ENCODE measurements around the gene IGF2R. TPM values are rescaled to one million over a fixed set of nuclear protein-coding genes. Genes with fewer than 3 reads are reported as not detected.

Gene IGF2R
- total RNA-seq, 5 donors from 2014 or later (not counting 1 experiment from before 2014, with no cell fraction given) = 63.4 to 87.5 (median 70.5) TPM

DNA sequence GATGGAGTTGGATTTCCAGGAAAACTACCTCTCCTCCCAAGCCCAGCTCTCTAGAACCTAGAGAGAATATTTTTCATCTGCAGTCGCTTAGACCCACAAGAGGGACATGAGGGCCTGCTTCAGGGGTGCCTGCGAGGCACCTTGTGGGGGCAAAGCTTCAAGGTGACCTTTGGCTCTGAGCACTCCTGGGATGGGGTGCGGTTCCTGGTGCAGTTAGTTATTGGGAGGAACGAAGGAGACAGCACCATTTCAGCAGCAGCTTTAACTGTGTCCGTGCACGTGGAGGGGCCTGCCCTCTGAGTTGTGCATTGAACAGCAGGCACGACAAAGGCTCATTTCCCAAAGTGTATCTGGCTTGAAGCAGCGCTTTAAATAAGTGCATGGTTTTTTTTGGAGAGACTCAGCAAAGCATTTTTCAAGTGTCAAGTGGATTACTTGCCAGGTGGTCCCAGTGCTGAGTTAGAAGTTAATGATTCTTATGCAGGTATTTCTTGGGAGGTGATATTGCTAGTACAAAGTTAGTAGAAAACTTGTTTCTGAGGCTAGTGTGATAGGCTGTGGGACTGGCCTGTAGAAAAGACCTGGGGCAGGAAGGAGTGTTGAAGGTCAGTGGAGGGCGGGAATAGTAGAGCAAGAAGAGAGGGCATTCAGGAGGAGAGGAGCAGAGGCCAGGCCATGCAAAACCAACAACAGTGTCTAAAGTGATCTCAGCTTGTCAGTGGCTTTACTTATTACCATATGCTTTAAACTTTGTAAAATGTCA, 3.8 kb downstream of the IGF2R start:
- H3K36me3 ChIP-seq (ENCODE audit: control insufficient read depth in 2 of 2, extremely low read depth in 1 of 2, insufficient read depth in 1 of 2, low read length in 1 of 2) = no peaks in the 10 kb centered on the region
- POLR2A ChIA-PET = no interaction called here
- Mint-ChIP-seq H3K27ac (peak overlapping the region; percentile 12 to 23), H3K4me1 (peaks cover 75 to 82% (median 76%) of the 10 kb centered on the region in 3 donors), H3K27me3 (no peaks in the 10 kb centered on the region), H3K9me3 (no peaks in the 10 kb centered on the region), H3K36me3 (no peaks in the 10 kb centered on the region), H3K4me3 (peak overlapping the region in 1 of 3 donors; percentile 90)
- CTCF ChIA-PET = interaction anchor here in 1 of 2 donors (1.2 kb wide), 1 partner anchor 44 kb away, joined by 3 read pairs; no protein-coding TSS in a partner anchor
- no peak overlapping the region for H3K4me3 ChIP-seq (ENCODE audit: control insufficient read depth in 1 of 2, extremely low read depth in 1 of 2, low read length in 1 of 2)
- H3K4me1 ChIP-seq (ENCODE audit: control insufficient read depth in 1 of 2, extremely low read depth in 1 of 2, insufficient read depth in 2 of 2, low read length in 2 of 2) = peaks cover 17 to 58% of the 10 kb centered on the region in 2 experiments
- no peaks in the 10 kb centered on the region for H3K9me3 ChIP-seq
- DNase-seq (no peak), ATAC-seq (replicated peaks in 1 of 4) (no peak)
- H3K27me3 ChIP-seq (replicated peaks in 1 of 2; ENCODE audit: control insufficient read depth in 2 of 2, extremely low read depth in 1 of 2, insufficient read depth in 2 of 2, low read length in 1 of 2) = no peaks in the 10 kb centered on the region
- 94% methylated on average over 6 of the region's 9 CpGs for whole genome bisulfite sequencing (ENCODE audit: insufficient coverage)
- H3K27ac ChIP-seq (ENCODE audit: low read length) = no peak overlapping the region

DNA sequence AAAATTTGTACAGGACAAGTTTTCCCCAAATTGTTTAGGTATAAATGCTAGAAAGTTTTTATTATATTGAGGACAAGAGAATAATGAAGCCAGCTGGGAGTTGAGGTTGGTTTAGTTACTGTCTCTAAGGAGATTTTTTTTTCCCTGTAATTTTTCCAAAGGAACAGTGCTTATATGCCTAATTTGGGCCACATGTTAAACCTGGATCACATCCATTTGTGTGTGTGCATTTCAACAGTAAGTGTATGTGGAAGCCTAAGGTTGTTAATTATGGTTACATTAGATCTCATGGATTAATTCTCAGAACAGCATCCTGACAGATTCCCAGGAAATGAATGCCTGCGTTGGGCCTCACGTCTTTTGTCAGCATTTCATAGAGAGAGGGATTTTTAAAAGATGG, 4.5 kb downstream of the IGF2R start:
- H3K4me3 Mint-ChIP-seq = peak overlapping the region in 1 of 3 donors; percentile 41
- POLR2A ChIA-PET = no interaction called here
- Histone ChIP-seq H3K27ac (ENCODE audit: low read length) (peak overlapping the region; percentile 13), H3K4me1 (ENCODE audit: control insufficient read depth in 1 of 2, extremely low read depth in 1 of 2, insufficient read depth in 2 of 2, low read length in 2 of 2) (peaks cover 15 to 63% of the 10 kb centered on the region in 2 experiments), H3K9me3 (no peaks in the 10 kb centered on the region), H3K27me3 (replicated peaks in 1 of 2; ENCODE audit: control insufficient read depth in 2 of 2, extremely low read depth in 1 of 2, insufficient read depth in 2 of 2, low read length in 1 of 2) (no peaks in the 10 kb centered on the region), H3K36me3 (ENCODE audit: control insufficient read depth in 2 of 2, extremely low read depth in 1 of 2, insufficient read depth in 1 of 2, low read length in 1 of 2) (no peaks in the 10 kb centered on the region), H3K4me3 (ENCODE audit: control insufficient read depth in 1 of 2, extremely low read depth in 1 of 2, low read length in 1 of 2) (no peak overlapping the region)
- no CpG with 5 or more reads among the region's 2 CpGs for WGBS (ENCODE audit: insufficient coverage)
- ATAC-seq (replicated peaks in 1 of 4) (no peak), DNase-seq (no peak)
- no peaks in the 10 kb centered on the region for H3K9me3 Mint-ChIP-seq
- H3K27me3 Mint-ChIP-seq = no peaks in the 10 kb centered on the region
- CTCF ChIA-PET = interaction anchor here in 1 of 2 donors (0.6 to 1.2 kb wide), 4 partner anchors 8 to 1693 kb away, joined by 3 read pairs; no protein-coding TSS in a partner anchor
- no peaks in the 10 kb centered on the region for H3K36me3 Mint-ChIP-seq
- H3K4me1 Mint-ChIP-seq = peaks cover 79 to 84% (median 82%) of the 10 kb centered on the region in 3 donors
- H3K27ac Mint-ChIP-seq = peak overlapping the region; percentile 69 to 79

DNA sequence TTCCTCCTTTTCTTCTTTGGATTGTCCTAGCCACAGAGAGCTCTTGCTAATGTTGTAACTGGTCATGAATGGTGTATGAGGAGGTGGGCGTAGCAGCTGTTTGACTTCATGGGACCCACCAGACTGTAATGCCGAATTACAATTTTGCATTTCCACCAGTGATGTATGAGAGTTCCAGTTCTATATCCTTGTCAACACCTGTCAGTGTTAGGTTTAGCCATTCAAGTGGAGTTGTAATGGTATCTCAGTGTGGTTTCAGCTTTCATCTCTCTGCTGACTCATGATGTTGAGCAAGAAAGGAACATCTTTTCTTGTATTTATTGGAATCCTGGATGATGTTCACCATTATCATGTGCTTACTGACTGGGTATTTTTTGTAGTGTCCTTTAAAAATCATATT, 5.1 kb downstream of the IGF2R start:
- H3K36me3 ChIP-seq (ENCODE audit: control insufficient read depth in 2 of 2, extremely low read depth in 1 of 2, insufficient read depth in 1 of 2, low read length in 1 of 2) = no peaks in the 10 kb centered on the region
- peak overlapping the region; percentile 69 to 79 for H3K27ac Mint-ChIP-seq
- no peaks in the 10 kb centered on the region for H3K9me3 Mint-ChIP-seq
- no peaks in the 10 kb centered on the region for H3K27me3 ChIP-seq (replicated peaks in 1 of 2; ENCODE audit: control insufficient read depth in 2 of 2, extremely low read depth in 1 of 2, insufficient read depth in 2 of 2, low read length in 1 of 2)
- no peaks in the 10 kb centered on the region for H3K27me3 Mint-ChIP-seq
- H3K36me3 Mint-ChIP-seq = no peaks in the 10 kb centered on the region
- H3K27ac ChIP-seq (ENCODE audit: low read length) = peak overlapping the region; percentile 13
- no peak for ATAC-seq (replicated peaks in 1 of 4)
- peaks cover 14 to 66% of the 10 kb centered on the region in 2 experiments for H3K4me1 ChIP-seq (ENCODE audit: control insufficient read depth in 1 of 2, extremely low read depth in 1 of 2, insufficient read depth in 2 of 2, low read length in 2 of 2)
- CTCF ChIA-PET = interaction anchor here in 1 of 2 donors (0.6 to 1.2 kb wide), 4 partner anchors 8 to 1693 kb away, joined by 3 read pairs; no protein-coding TSS in a partner anchor
- DNase-seq = no peak
- H3K4me1 Mint-ChIP-seq = peaks cover 83 to 87% (median 87%) of the 10 kb centered on the region in 3 donors
- no CpG with 5 or more reads among the region's 2 CpGs for WGBS (ENCODE audit: insufficient coverage)
- peak overlapping the region in 1 of 3 donors; percentile 41 for H3K4me3 Mint-ChIP-seq
- no peak overlapping the region for H3K4me3 ChIP-seq (ENCODE audit: control insufficient read depth in 1 of 2, extremely low read depth in 1 of 2, low read length in 1 of 2)
- POLR2A ChIA-PET = interaction anchor here (0.5 to 0.6 kb wide), 3 partner anchors 13 to 248 kb away, joined by 3 read pairs; no protein-coding TSS in a partner anchor
- H3K9me3 ChIP-seq = no peaks in the 10 kb centered on the region

DNA sequence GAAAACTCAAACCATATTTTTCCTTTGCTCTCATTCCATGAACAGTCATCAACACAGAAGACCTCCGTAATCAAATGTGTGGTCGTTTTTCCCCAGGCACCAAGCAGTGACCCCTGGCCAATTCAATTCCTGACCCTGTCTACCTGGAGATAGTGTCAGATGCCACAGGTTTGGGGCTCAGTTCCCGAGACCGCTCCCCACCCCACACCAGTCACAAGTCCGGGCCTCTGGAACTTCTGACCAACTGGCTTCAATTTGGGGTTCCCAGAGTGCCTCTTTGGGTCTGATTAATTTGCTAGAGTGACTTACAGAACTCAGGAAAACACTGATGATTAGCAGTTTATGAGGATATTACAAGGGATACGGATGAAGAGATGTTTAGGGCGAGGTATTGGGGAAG, 6.0 kb downstream of the IGF2R start:
- peak overlapping the region; percentile 19 to 20 for H3K27ac Mint-ChIP-seq
- POLR2A ChIA-PET = interaction anchor here in 1 of 2 donors (1.0 kb wide), 1 partner anchor 38 kb away, joined by 3 read pairs; no protein-coding TSS in a partner anchor
- 100% methylated on average over 2 of the region's 7 CpGs for WGBS (ENCODE audit: insufficient coverage)
- ATAC-seq (replicated peaks in 1 of 4) = no peak
- Histone ChIP-seq H3K4me1 (ENCODE audit: control insufficient read depth in 1 of 2, extremely low read depth in 1 of 2, insufficient read depth in 2 of 2, low read length in 2 of 2) (peaks cover 13 to 71% of the 10 kb centered on the region in 2 experiments), H3K4me3 (ENCODE audit: control insufficient read depth in 1 of 2, extremely low read depth in 1 of 2, low read length in 1 of 2) (no peak overlapping the region), H3K36me3 (ENCODE audit: control insufficient read depth in 2 of 2, extremely low read depth in 1 of 2, insufficient read depth in 1 of 2, low read length in 1 of 2) (no peaks in the 10 kb centered on the region), H3K9me3 (no peaks in the 10 kb centered on the region), H3K27ac (ENCODE audit: low read length) (no peak overlapping the region), H3K27me3 (replicated peaks in 1 of 2; ENCODE audit: control insufficient read depth in 2 of 2, extremely low read depth in 1 of 2, insufficient read depth in 2 of 2, low read length in 1 of 2) (no peaks in the 10 kb centered on the region)
- no peaks in the 10 kb centered on the region for H3K27me3 Mint-ChIP-seq
- peaks cover 92 to 96% (median 95%) of the 10 kb centered on the region in 3 donors for H3K4me1 Mint-ChIP-seq
- H3K36me3 Mint-ChIP-seq = no peaks in the 10 kb centered on the region
- no peak overlapping the region for H3K4me3 Mint-ChIP-seq
- no peaks in the 10 kb centered on the region for H3K9me3 Mint-ChIP-seq
- CTCF ChIA-PET = no interaction called here
- DNase-seq = no peak

DNA sequence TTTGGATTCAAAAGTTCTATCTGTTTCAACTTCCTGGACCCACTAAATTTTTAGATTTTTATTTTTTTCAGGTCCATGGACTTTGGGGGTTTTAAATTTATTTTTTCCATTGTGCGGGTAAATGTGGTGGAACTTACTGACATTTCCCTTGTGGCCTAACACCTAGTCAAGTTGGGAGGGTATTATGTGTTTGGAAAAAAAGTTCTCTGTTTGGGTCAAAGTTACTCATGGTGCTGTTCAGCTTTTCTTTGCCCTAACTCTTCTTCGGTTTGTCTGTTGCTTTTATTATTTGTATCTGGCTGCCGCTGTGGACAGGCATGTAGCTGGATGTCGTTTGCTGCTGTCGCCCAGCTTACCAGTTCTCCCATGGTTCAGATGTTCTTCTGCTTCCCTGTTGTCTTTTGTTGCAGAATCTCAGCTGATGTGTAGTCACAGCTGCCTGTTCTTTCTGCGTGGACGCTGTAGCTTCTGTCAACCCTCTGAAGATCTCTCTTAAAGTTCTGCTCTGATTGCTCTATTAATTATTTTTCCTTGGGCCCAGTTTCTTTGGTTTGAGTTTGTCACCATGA, 7.9 kb downstream of the IGF2R start:
- 29% methylated on average over 1 of the region's 7 CpGs for WGBS (ENCODE audit: insufficient coverage)
- Histone ChIP-seq H3K27me3 (replicated peaks in 1 of 2; ENCODE audit: control insufficient read depth in 2 of 2, extremely low read depth in 1 of 2, insufficient read depth in 2 of 2, low read length in 1 of 2) (no peaks in the 10 kb centered on the region), H3K9me3 (no peaks in the 10 kb centered on the region), H3K36me3 (ENCODE audit: control insufficient read depth in 2 of 2, extremely low read depth in 1 of 2, insufficient read depth in 1 of 2, low read length in 1 of 2) (no peaks in the 10 kb centered on the region), H3K4me3 (ENCODE audit: control insufficient read depth in 1 of 2, extremely low read depth in 1 of 2, low read length in 1 of 2) (no peak overlapping the region), H3K27ac (ENCODE audit: low read length) (peak overlapping the region; percentile 83), H3K4me1 (ENCODE audit: control insufficient read depth in 1 of 2, extremely low read depth in 1 of 2, insufficient read depth in 2 of 2, low read length in 2 of 2) (peaks cover 12 to 73% of the 10 kb centered on the region in 2 experiments)
- peak overlapping the region; percentile 89 to 90 for H3K27ac Mint-ChIP-seq
- peaks cover 93 to 97% (median 96%) of the 10 kb centered on the region in 3 donors for H3K4me1 Mint-ChIP-seq
- CTCF ChIA-PET = no interaction called here
- no peaks in the 10 kb centered on the region for H3K36me3 Mint-ChIP-seq
- ATAC-seq (replicated peaks in 1 of 4) = no peak
- peak overlapping the region; percentile 18 to 44 (median 37) for H3K4me3 Mint-ChIP-seq
- POLR2A ChIA-PET = interaction anchor here (0.6 to 1.5 kb wide), 4 partner anchors 9 to 250 kb away, joined by 3 to 5 read pairs (median 4); partner anchors contain the start of gene WTAP (in 1 of the 2)
- H3K27me3 Mint-ChIP-seq = no peaks in the 10 kb centered on the region
- no peaks in the 10 kb centered on the region for H3K9me3 Mint-ChIP-seq
- DNase-seq = no peak

DNA sequence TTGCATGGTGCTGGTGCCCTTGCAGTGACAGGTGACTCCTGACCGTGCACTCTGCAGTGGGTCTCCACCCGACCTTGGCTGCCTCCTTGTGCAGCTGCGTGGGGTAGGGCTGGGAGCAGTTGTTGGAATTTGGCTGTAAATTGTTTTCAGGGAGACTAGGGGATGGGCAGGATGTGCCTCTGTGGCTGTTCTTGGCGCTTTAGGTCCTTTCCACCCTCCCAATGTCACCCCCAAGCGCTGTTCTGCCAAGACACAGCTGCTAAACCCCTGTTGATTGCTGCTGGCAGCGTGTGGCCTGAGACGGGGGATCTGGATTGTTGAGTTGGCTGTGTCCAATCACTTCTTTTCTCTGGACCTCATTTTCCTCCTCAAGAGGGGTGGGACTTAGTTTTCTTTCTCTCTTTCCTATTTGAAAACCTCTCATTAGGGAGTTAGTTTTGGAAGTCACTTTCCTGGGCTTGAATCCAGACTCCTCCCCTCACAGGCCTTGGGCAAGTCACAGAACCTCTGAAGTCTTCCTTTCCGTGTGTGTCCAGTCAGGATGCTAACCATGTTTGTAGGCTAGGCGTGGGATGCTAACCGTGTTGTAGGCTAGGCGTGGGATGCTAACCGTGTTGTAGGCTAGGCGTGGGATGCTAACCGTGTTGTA, 8.5 kb downstream of the IGF2R start:
- H3K4me3 Mint-ChIP-seq = peak overlapping the region; percentile 18 to 44 (median 37)
- 80% methylated on average over 9 of the region's 14 CpGs for WGBS (ENCODE audit: insufficient coverage)
- Histone ChIP-seq H3K9me3 (no peaks in the 10 kb centered on the region), H3K27ac (ENCODE audit: low read length) (peak overlapping the region; percentile 83), H3K4me3 (ENCODE audit: control insufficient read depth in 1 of 2, extremely low read depth in 1 of 2, low read length in 1 of 2) (no peak overlapping the region), H3K27me3 (replicated peaks in 1 of 2; ENCODE audit: control insufficient read depth in 2 of 2, extremely low read depth in 1 of 2, insufficient read depth in 2 of 2, low read length in 1 of 2) (no peaks in the 10 kb centered on the region), H3K36me3 (ENCODE audit: control insufficient read depth in 2 of 2, extremely low read depth in 1 of 2, insufficient read depth in 1 of 2, low read length in 1 of 2) (no peaks in the 10 kb centered on the region), H3K4me1 (ENCODE audit: control insufficient read depth in 1 of 2, extremely low read depth in 1 of 2, insufficient read depth in 2 of 2, low read length in 2 of 2) (peaks cover 15 to 77% of the 10 kb centered on the region in 2 experiments)
- H3K27me3 Mint-ChIP-seq = no peaks in the 10 kb centered on the region
- CTCF ChIA-PET = interaction anchor here in 1 of 2 donors (0.9 kb wide), 1 partner anchor 286 kb away, joined by 3 read pairs; no protein-coding TSS in a partner anchor
- H3K9me3 Mint-ChIP-seq = no peaks in the 10 kb centered on the region
- POLR2A ChIA-PET = interaction anchor here (0.7 to 1.5 kb wide), 2 partner anchors 9 to 119 kb away, joined by 3 read pairs; no protein-coding TSS in a partner anchor
- peak overlapping the region; percentile 89 to 90 for H3K27ac Mint-ChIP-seq
- peaks cover 93 to 97% (median 96%) of the 10 kb centered on the region in 3 donors for H3K4me1 Mint-ChIP-seq
- no peaks in the 10 kb centered on the region for H3K36me3 Mint-ChIP-seq
- no peak for DNase-seq
- no peak for ATAC-seq (replicated peaks in 1 of 4)

Measured in T-cell (primary cell).